Subcutaneous abdominal adipose tissue (tissue), 5 donors: ENCODE data around the gene BCAT1.
"Not testable (repeated sequence)": the region's sequence is repeated elsewhere in the genome, so short reads cannot be mapped to it uniquely, and the experiment has no call there.

Source experiments
- H3K27ac ChIP-seq: one replicate; pipeline ENCODE4 v1.7.0; 2013; ENCODE audit warnings: low read depth, mild to moderate bottlenecking, inconsistent platforms, low read length, moderate library complexity
- H3K27me3 ChIP-seq, 5 donors: one replicate each; pipeline ENCODE4 v1.7.0; 2013; ENCODE audit warnings: low read length in 5 of 5, inconsistent platforms in 1 of 5; ENCODE audit not compliant: control insufficient read depth in 5 of 5, insufficient read depth in 4 of 5
- H3K36me3 ChIP-seq, 5 donors: one replicate each; pipeline ENCODE4 v1.7.0; 2013; ENCODE audit warnings: low read length in 5 of 5; ENCODE audit not compliant: control insufficient read depth in 5 of 5, insufficient read depth in 5 of 5
- H3K4me1 ChIP-seq, 5 donors: one replicate each; pipeline ENCODE4 v1.7.0; 2013; ENCODE audit warnings: low read length in 5 of 5, mild to moderate bottlenecking in 3 of 5, moderate library complexity in 1 of 5; ENCODE audit not compliant: control insufficient read depth in 5 of 5, insufficient read depth in 5 of 5
- H3K4me3 ChIP-seq, 5 donors: one replicate each; pipeline ENCODE4 v1.7.0; 2013; ENCODE audit warnings: low read length in 5 of 5, low read depth in 1 of 5
- H3K9ac ChIP-seq, 5 donors: one replicate each; pipeline ENCODE4 v1.7.0; 2013; ENCODE audit warnings: low read length in 5 of 5, mild to moderate bottlenecking in 4 of 5, moderate library complexity in 3 of 5
- H3K9me3 ChIP-seq, 5 donors: one replicate each; pipeline ENCODE4 v1.7.0; 2013; ENCODE audit warnings: low read length in 5 of 5; ENCODE audit not compliant: control insufficient read depth in 5 of 5
- donor health status: healthy.
- donor health status: healthy.
- donor health status: healthy.
- donor health status: healthy.
- donor health status: healthy.

Gene BCAT1

DNA sequence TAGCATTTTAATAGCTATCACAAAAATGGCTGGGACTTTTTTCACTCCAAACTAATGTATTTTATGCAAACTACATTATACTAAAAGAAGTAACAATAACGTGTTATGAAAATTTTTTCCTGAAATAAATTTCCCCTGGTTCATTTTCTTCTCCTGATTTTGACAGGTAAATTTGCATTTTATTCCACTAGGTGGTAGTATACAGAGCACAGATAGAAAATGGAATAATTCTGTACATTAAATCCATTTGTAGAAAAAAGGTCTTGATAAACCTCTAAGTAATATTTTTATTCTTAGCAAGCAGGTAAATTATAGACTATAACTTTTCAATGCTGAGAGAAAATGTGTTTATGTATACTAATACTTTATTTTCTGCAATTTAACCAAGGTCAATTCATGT, 96.5 kb downstream of the BCAT1 start:
- no peak overlapping the region for H3K4me3 ChIP-seq
- H3K27ac ChIP-seq, result no peak overlapping the region
- H3K36me3 ChIP-seq, result peaks cover 0 to 3% (median 0%) of the 10 kb centered on the region in 5 donors
- peaks cover 0 to 3% (median 0%) of the 10 kb centered on the region in 5 donors for H3K4me1 ChIP-seq
- H3K9ac ChIP-seq, result no peak overlapping the region
- H3K27me3 ChIP-seq, result no peaks in the 10 kb centered on the region
- no peaks in the 10 kb centered on the region for H3K9me3 ChIP-seq

DNA sequence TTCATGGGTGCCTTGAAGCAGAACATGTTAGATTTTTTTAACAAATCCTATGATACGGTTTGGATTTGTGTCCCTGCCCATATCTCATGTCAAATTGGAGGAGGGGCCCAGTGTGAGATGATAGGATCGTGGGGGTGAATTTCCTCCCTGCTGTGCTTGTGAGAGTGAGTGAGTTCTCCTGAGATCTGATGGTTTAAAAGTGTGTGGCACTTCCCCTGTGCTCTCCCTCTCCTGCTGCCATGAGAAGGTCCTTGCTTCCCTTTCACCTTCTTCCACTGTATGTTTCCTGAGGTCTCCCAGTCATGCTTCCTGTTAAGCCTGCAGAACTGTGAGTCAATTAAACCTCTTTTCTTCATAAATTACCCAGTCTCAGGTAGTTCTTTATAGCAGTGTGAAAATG, 97.0 kb downstream of the BCAT1 start:
- H3K36me3 ChIP-seq, result not testable (repeated sequence)

DNA sequence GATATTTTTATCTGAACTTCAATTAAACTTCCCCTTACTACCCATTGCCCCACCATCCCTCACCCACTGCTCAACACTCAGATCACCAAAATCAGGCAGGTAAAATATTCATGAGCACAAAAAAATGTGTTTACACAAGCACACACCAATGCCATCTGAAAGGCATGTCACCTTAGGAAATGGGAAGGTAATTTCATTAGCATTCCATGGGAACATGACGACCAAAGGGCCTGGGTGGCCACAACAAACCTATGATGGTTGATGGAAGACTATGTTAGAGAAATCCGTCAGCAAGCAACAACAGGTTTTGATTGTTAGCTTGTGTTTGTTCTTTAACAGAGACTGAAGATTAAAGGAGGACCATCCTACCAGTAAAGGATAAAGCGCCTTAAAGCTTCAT, 97.6 kb downstream of the BCAT1 start:
- no peak overlapping the region for H3K27ac ChIP-seq
- peaks cover 0 to 3% (median 0%) of the 10 kb centered on the region in 5 donors for H3K4me1 ChIP-seq
- no peaks in the 10 kb centered on the region for H3K27me3 ChIP-seq
- no peak overlapping the region for H3K4me3 ChIP-seq
- H3K36me3 ChIP-seq, result peaks cover 0 to 3% (median 0%) of the 10 kb centered on the region in 5 donors
- H3K9me3 ChIP-seq, result no peaks in the 10 kb centered on the region
- H3K9ac ChIP-seq, result no peak overlapping the region

More for the DNA sequence above, 97.0 kb downstream of the BCAT1 start:
- H3K4me3 ChIP-seq, H3K9ac ChIP-seq, H3K27ac ChIP-seq, H3K27me3 ChIP-seq, H3K4me1 ChIP-seq, H3K9me3 ChIP-seq: not testable (repeated sequence)

GRCh38 chr12:24850496-24850895, 98.4 kb downstream of the BCAT1 start:
- H3K4me1 ChIP-seq, result peaks cover 0 to 3% (median 0%) of the 10 kb centered on the region in 5 donors
- H3K27me3 ChIP-seq, result no peaks in the 10 kb centered on the region
- H3K9ac ChIP-seq, result no peak overlapping the region
- peaks cover 0 to 3% (median 0%) of the 10 kb centered on the region in 5 donors for H3K36me3 ChIP-seq
- no peak overlapping the region for H3K4me3 ChIP-seq
- H3K27ac ChIP-seq, result no peak overlapping the region
- H3K9me3 ChIP-seq, result no peaks in the 10 kb centered on the region

GRCh38 chr12:24848941-24849477, 99.9 kb downstream of the BCAT1 start:
- no peaks in the 10 kb centered on the region for H3K9me3 ChIP-seq
- peaks cover 0 to 3% (median 0%) of the 10 kb centered on the region in 5 donors for H3K36me3 ChIP-seq
- peaks cover 0 to 3% (median 0%) of the 10 kb centered on the region in 5 donors for H3K4me1 ChIP-seq
- H3K27me3 ChIP-seq, result no peaks in the 10 kb centered on the region
- H3K9ac ChIP-seq, result no peak overlapping the region
- no peak overlapping the region for H3K27ac ChIP-seq
- H3K4me3 ChIP-seq, result no peak overlapping the region

GRCh38 chr12:24846689-24847088, 102.2 kb downstream of the BCAT1 start:
- no peaks in the 10 kb centered on the region for H3K27me3 ChIP-seq
- H3K4me3 ChIP-seq, result no peak overlapping the region
- H3K9ac ChIP-seq, result no peak overlapping the region
- H3K4me1 ChIP-seq, result peaks cover 0 to 3% (median 0%) of the 10 kb centered on the region in 5 donors
- H3K36me3 ChIP-seq, result peaks cover 0 to 3% (median 0%) of the 10 kb centered on the region in 5 donors
- no peak overlapping the region for H3K27ac ChIP-seq
- H3K9me3 ChIP-seq, result no peaks in the 10 kb centered on the region

- Histone ChIP-seq H3K27me3 (no peaks in the 10 kb centered on the region), H3K9me3 (no peaks in the 10 kb centered on the region), H3K36me3 (peaks cover 0 to 3% (median 0%) of the 10 kb centered on the region in 5 donors), H3K4me1 (peaks cover 0 to 3% (median 0%) of the 10 kb centered on the region in 5 donors), H3K27ac (no peak overlapping the region), H3K9ac (no peak overlapping the region), H3K4me3 (no peak overlapping the region)
Measured at GRCh38 chr12:24845615-24846014, 103.3 kb downstream of the BCAT1 start.

GRCh38 chr12:24840046-24840800, 108.7 kb downstream of the BCAT1 start:
- Histone ChIP-seq H3K9me3 (no peaks in the 10 kb centered on the region), H3K4me3 (no peak overlapping the region), H3K4me1 (peaks cover 4 to 20% (median 19%) of the 10 kb centered on the region in 5 donors), H3K27me3 (no peaks in the 10 kb centered on the region), H3K36me3 (no peaks in the 10 kb centered on the region), H3K27ac (no peak overlapping the region), H3K9ac (no peak overlapping the region)

DNA sequence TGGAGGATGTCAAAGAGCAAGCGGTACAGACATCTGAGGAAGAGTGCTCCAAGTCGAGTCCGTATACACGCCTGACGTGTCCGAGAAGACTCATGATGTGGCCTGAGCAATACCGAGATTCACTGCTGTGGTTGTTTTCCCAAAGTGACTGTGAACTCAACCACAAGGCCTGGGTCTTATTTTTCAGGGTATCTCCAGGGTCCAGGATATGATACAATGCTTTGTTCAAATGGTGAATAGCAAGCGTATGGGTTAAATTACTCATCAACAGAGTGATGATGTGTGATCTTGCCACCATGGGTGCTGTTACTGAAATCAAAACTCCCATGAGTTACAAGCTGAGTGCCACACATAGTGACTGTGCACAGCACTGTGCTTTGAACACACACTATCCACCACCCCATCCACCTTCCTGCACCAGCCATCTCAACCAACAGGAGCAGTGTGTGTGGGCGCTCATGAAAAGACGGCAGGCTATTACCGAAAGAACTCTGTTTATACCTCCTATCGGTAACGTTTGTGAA, 109.6 kb downstream of the BCAT1 start:
- Histone ChIP-seq H3K27me3 (no peaks in the 10 kb centered on the region), H3K36me3 (no peaks in the 10 kb centered on the region), H3K27ac (no peak overlapping the region), H3K9me3 (no peaks in the 10 kb centered on the region), H3K4me1 (peaks cover 4 to 20% (median 19%) of the 10 kb centered on the region in 5 donors), H3K4me3 (no peak overlapping the region), H3K9ac (no peak overlapping the region)

DNA sequence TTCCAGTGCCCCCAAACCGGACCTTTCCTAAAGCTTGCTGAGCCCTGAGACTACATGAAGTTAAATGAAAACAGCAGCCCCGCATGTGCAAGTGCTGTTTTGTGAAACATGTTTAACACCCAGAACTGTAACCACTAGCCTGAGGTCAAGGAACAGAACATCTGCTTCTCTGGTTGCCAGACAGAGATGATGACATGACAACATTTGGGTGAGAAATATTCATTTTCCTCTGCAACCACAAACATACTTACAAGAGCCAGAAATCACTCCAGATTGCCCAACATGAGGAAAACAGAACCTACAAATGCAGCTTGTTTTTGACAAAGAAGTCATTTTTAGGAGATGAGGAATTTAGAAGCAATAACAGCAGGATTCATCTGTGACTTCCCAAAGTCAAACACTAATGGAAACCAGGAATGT, 110.4 kb downstream of the BCAT1 start:
- Histone ChIP-seq H3K9ac (no peak overlapping the region), H3K4me1 (peaks cover 4 to 20% (median 19%) of the 10 kb centered on the region in 5 donors), H3K27ac (no peak overlapping the region), H3K9me3 (no peaks in the 10 kb centered on the region), H3K4me3 (no peak overlapping the region), H3K27me3 (no peaks in the 10 kb centered on the region), H3K36me3 (no peaks in the 10 kb centered on the region)
